ENCODE measurements around the gene IGFBP4. TPM values are rescaled to one million over a fixed set of nuclear protein-coding genes. Genes with fewer than 3 reads are reported as not detected.
A peak's percentile ranks its signal among the peaks of the same experiment; 100 is the strongest.

The IGFBP4 gene
- total RNA-seq, 1 donor from 2014 or later = 56.7 TPM

DNA sequence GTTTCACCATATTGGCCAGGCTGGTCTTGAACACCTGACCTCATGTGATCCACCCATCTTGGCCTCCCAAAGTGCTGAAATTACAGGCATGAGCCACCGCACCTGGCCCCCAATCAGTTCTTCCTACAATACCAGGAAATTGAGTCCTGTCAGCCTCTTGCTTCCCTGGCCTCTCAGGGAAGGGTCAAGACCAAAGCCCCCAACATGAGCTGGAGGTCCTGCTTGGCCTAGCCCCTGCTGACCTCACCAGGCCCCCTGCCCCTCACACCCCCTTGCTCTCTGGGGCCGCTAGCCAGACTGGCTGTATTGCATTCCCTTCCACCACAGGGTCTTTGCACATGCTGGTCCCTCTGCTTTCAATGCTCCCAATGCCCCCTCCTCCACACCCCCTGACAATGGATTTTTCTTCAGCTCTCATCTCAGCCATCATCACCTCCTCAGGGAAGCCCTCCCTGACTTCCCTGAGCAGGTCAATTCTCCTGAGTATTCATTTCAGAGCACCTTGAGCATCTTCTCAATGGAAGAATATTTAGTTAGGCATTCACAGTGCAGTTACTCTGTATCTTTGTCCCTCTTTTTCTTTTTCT lies 24.1 kb downstream of the IGFBP4 start:
- H3K27ac Mint-ChIP-seq (ENCODE audit: unreplicated experiment) = no peak overlapping the region
- H3K4me3 Mint-ChIP-seq = no peak overlapping the region
- no peak for DNase-seq (ENCODE audit: low read depth, low spot score)
- H3K36me3 Mint-ChIP-seq (ENCODE audit: low read depth) = no peaks in the 10 kb centered on the region
- TF ChIP-seq, protein P1, sequence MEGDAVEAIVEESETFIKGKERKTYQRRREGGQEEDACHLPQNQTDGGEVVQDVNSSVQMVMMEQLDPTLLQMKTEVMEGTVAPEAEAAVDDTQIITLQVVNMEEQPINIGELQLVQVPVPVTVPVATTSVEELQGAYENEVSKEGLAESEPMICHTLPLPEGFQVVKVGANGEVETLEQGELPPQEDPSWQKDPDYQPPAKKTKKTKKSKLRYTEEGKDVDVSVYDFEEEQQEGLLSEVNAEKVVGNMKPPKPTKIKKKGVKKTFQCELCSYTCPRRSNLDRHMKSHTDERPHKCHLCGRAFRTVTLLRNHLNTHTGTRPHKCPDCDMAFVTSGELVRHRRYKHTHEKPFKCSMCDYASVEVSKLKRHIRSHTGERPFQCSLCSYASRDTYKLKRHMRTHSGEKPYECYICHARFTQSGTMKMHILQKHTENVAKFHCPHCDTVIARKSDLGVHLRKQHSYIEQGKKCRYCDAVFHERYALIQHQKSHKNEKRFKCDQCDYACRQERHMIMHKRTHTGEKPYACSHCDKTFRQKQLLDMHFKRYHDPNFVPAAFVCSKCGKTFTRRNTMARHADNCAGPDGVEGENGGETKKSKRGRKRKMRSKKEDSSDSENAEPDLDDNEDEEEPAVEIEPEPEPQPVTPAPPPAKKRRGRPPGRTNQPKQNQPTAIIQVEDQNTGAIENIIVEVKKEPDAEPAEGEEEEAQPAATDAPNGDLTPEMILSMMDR (conservative IDR thresholded peaks at IDR 0.05) = no peak
- no peaks in the 10 kb centered on the region for H3K27me3 Mint-ChIP-seq (ENCODE audit: low read depth)
- peaks cover 1% of the 10 kb centered on the region for H3K9me3 Mint-ChIP-seq
- H3K4me1 Mint-ChIP-seq = peaks cover 23% of the 10 kb centered on the region

- peaks cover 13% of the 10 kb centered on the region for H3K4me1 Mint-ChIP-seq
- peaks cover 8% of the 10 kb centered on the region for H3K9me3 Mint-ChIP-seq
- H3K36me3 Mint-ChIP-seq (ENCODE audit: low read depth) = peaks cover 5% of the 10 kb centered on the region
- H3K27ac Mint-ChIP-seq (ENCODE audit: unreplicated experiment) = no peak overlapping the region
- TF ChIP-seq, protein P1 (conservative IDR thresholded peaks at IDR 0.05) = no peak
- H3K4me3 Mint-ChIP-seq = no peak overlapping the region
- DNase-seq (ENCODE audit: low read depth, low spot score) = no peak
- H3K27me3 Mint-ChIP-seq (ENCODE audit: low read depth) = no peaks in the 10 kb centered on the region
Measured at GRCh38 chr17:40468560-40468959, 25.3 kb downstream of the IGFBP4 start.

DNA sequence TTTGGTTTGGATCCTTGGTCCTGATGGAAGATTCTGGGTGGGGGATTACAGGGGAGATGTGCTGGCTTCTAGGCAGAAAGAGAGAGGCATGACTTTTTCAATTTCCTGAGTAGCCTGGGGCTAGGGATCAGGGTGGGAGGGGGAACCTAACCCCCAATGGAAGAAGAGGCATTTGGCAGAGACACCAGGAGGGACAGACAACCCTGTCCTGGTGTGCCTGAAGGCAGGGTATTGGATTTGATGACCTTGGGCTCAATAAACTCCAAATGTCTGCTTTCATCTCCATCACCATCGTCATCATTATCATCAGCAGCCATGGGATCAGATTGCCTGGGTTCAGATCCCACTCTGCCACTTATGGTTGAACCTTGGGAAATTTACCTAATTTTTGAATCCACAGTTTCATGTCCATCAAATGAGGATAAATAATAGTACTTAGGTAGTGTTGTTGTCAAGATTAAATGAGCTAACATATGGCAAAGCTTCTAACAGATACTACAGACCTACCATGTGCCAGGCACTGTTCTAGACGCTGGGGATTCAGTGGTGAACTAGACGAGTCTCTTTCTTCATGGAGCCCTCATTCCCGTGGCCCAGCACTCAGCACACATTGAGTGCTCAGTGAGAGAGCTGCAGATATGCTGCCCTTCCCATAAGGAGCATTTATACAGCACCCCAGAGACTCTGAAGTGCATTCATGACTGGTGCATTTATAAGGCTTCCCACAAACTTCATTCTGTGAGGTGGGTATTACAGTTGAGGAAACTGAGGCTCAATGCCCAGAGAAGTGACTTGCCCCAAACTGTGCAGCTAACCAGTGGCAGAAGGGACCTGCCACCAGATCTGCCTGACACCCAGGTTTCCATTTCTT lies 26.8 kb downstream of the IGFBP4 start:
- no peak for DNase-seq (ENCODE audit: low read depth, low spot score)
- H3K9me3 Mint-ChIP-seq = peaks cover 8% of the 10 kb centered on the region
- peaks cover 9% of the 10 kb centered on the region for H3K4me1 Mint-ChIP-seq
- TF ChIP-seq, protein P1 (conservative IDR thresholded peaks at IDR 0.05) = no peak
- no peaks in the 10 kb centered on the region for H3K27me3 Mint-ChIP-seq (ENCODE audit: low read depth)
- peaks cover 5% of the 10 kb centered on the region for H3K36me3 Mint-ChIP-seq (ENCODE audit: low read depth)
- H3K27ac Mint-ChIP-seq (ENCODE audit: unreplicated experiment) = no peak overlapping the region
- no peak overlapping the region for H3K4me3 Mint-ChIP-seq

GRCh38 chr17:40470932-40471828 lies 27.9 kb downstream of the IGFBP4 start:
- Mint-ChIP-seq H3K36me3 (ENCODE audit: low read depth) (peaks cover 5% of the 10 kb centered on the region), H3K27ac (ENCODE audit: unreplicated experiment) (peak overlapping the region; percentile 75), H3K9me3 (peaks cover 8% of the 10 kb centered on the region), H3K4me3 (peak overlapping the region; percentile 38), H3K27me3 (ENCODE audit: low read depth) (peaks cover 2% of the 10 kb centered on the region), H3K4me1 (peaks cover 9% of the 10 kb centered on the region)
- no peak for DNase-seq (ENCODE audit: low read depth, low spot score)
- TF ChIP-seq, protein P1 (conservative IDR thresholded peaks at IDR 0.05) = no peak

All from neural crest cell (in vitro differentiated cells).